Psoas muscle (tissue), 8 donors: ENCODE measurements around the gene GRID1. TPM values are rescaled to one million over a fixed set of nuclear protein-coding genes. Genes with fewer than 3 reads are reported as not detected.

Experiments used
- ATAC-seq, 4 donors: fragments of 200-7000 bp; cut with Tn5 transposase; one replicate each; pipeline ENCODE4 v1.9.1; 2020; ENCODE audit warnings: moderate library complexity in 3 of 4, mild to moderate bottlenecking in 2 of 4
- DNase-seq, 2 donors: peaks; one replicate each; pipeline ENCODE4 v3.0.0-alpha.2; 2020
- H3K27ac ChIP-seq: fragments of 200-600 bp; one replicate; pipeline ENCODE4 v1.8.0; 2022
- H3K27me3 ChIP-seq, 3 donors: fragments of 200-600 bp in 1 of 3; one replicate each; pipeline versions ENCODE4 v1.6.1 to v1.8.0; 2013 to 2022; ENCODE audit warnings: low read length in 2 of 3, mild to moderate bottlenecking in 2 of 3, moderate library complexity in 1 of 3; ENCODE audit not compliant: insufficient read depth in 3 of 3
- H3K36me3 ChIP-seq, 2 donors: fragments of 200-600 bp in 1 of 2; one replicate each; pipeline versions ENCODE4 v1.6.1 to v1.8.0; 2013 to 2022; ENCODE audit warnings: low read depth in 1 of 2, mild to moderate bottlenecking in 1 of 2, moderate library complexity in 1 of 2; ENCODE audit not compliant: insufficient read depth in 1 of 2
- H3K4me1 ChIP-seq: fragments of 200-600 bp; one replicate; pipeline ENCODE4 v1.8.0; 2022
- H3K4me3 ChIP-seq: fragments of 200-600 bp; one replicate; pipeline ENCODE4 v1.8.0; 2022; ENCODE audit warnings: mild to moderate bottlenecking
- H3K9me3 ChIP-seq: fragments of 200-600 bp; one replicate; pipeline ENCODE4 v1.8.0; 2022
- WGBS, 3 donors: extraction: QIAGEN DNeasy Blood & Tissue Kit; methylation state at CpG; one replicate each; pipeline versions ENCODE4 v1.1.6 to v1.1.7; 2013; 5-methylcytosine and 5-hydroxymethylcytosine counted together
- intact Hi-C, 2 donors: fragments of 100-400 bp; cut with DNase I; formaldehyde crosslinking; loops; one replicate each; pipeline versions ENCODE4 v1.11.0 to v1.14.2; 2022
- polyA plus RNA-seq, 3 donors: library from polyadenylated mRNA; stranded (reverse); fragments of 200-250 nt; gene quantifications; one replicate each; pipeline ENCODE4 v1.2.3, GENCODE V29; 2013
- total RNA-seq, 4 donors: library from RNA; stranded (reverse); fragmentation: NEBNext Ultra II Directional in 2 of 4; extraction: Animal tissue kit (Norgen Biotek cat#: 25700) in 2 of 4; gene quantifications; one replicate each; pipeline versions ENCODE4 v1.2.1 to v1.2.4, GENCODE V29; 2021 to 2023
- TF ChIP-seq, protein P1 (sequence below): fragments of 200-600 bp; IDR thresholded peaks from one replicate; pipeline ENCODE4 v1.8.0; 2022; ENCODE audit warnings: antibody characterized with exemption
- donor health status: healthy with polysubstance abuse.
- donor health status: DM: no; HTN: no; CAD: no; lungs with moderate emphysema.
- donor health status: Bipolar disorder and iron deficiency.
- donor health status: healthy.
- donor health status: DM: yes; HTN: yes; CAD: no.
- donor health status: DM: no; HTN: no; CAD: no.
- donor health status: DM: no; HTN: no; CAD: no.
- donor health status: DM: yes; HTN: yes; CAD: no.

Gene GRID1
- total and polyA plus RNA-seq, 7 donors = 0.17 to 0.56 (median 0.24) TPM

DNA sequence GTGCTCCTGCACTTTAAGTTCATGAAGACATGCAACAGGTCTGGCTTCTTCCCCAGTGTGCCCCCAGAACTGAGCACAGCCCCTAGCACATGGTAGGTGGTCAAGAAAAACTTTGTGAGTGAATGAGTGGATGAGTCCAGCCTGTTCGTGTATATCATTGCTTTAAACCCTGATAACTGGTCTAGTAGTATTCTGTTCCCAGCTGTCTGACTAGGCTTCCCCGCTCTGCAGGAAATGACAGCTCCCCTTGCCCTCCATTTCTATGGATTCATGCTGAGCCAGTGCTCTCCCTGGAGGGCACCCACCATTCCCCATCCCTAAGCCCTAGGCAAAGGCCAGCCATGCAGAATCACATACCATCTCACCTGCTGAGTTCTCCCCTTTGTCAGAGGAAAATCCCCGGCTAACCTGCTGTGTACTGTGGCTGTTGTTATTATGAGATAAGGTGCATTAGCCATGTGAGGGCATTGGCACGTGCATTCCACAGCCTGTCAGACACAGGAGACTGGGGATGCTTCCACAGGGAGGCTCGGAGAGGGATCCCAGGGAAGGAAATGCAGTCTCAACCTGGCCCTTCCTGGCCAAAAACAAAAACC, 698.9 kb downstream of the GRID1 start:
- Histone ChIP-seq H3K36me3 (no peaks in the 10 kb centered on the region), H3K9me3 (peaks cover 4% of the 10 kb centered on the region), H3K4me1 (no peaks in the 10 kb centered on the region), H3K27ac (no peak overlapping the region), H3K4me3 (no peak overlapping the region), H3K27me3 (peaks cover 0 to 4% (median 0%) of the 10 kb centered on the region in 3 donors)
- ATAC-seq = no peak
- no peak for DNase-seq
- TF ChIP-seq, protein P1, sequence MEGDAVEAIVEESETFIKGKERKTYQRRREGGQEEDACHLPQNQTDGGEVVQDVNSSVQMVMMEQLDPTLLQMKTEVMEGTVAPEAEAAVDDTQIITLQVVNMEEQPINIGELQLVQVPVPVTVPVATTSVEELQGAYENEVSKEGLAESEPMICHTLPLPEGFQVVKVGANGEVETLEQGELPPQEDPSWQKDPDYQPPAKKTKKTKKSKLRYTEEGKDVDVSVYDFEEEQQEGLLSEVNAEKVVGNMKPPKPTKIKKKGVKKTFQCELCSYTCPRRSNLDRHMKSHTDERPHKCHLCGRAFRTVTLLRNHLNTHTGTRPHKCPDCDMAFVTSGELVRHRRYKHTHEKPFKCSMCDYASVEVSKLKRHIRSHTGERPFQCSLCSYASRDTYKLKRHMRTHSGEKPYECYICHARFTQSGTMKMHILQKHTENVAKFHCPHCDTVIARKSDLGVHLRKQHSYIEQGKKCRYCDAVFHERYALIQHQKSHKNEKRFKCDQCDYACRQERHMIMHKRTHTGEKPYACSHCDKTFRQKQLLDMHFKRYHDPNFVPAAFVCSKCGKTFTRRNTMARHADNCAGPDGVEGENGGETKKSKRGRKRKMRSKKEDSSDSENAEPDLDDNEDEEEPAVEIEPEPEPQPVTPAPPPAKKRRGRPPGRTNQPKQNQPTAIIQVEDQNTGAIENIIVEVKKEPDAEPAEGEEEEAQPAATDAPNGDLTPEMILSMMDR = no peak
- intact Hi-C loops = no loop called here
- 50 to 53% (median 50%) methylated on average over 5 of the region's 5 CpGs for WGBS, 3 donors

DNA sequence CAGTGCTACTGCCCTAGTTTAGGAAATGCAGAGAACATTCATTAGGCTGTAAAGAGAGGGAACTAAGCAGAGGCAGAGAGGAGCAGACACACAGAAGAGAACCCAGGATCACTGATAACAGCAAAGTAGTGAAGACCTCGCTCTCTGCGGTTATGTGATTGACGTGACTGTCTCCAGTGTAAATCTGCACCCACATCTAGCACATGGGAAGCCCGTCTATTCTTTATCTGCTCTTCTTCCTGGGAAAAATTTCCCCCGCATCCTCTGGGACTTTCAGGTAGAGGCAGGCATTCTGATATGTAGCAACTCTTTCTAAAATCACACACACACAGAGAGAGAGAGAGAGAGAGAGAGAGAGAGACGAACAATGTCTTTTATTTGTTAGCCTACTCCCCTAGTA, 699.6 kb downstream of the GRID1 start:
- Histone ChIP-seq H3K9me3 (no peaks in the 10 kb centered on the region), H3K27ac (no peak overlapping the region), H3K4me1 (no peaks in the 10 kb centered on the region), H3K36me3 (no peaks in the 10 kb centered on the region), H3K27me3 (peaks cover 0 to 4% (median 0%) of the 10 kb centered on the region in 3 donors), H3K4me3 (no peak overlapping the region)
- DNase-seq (no peak), ATAC-seq (no peak)
- WGBS, 3 donors = 81 to 87% (median 83%) methylated on average over 6 of the region's 6 CpGs
- TF ChIP-seq, protein P1 = no peak
- intact Hi-C loops = no loop called here

DNA sequence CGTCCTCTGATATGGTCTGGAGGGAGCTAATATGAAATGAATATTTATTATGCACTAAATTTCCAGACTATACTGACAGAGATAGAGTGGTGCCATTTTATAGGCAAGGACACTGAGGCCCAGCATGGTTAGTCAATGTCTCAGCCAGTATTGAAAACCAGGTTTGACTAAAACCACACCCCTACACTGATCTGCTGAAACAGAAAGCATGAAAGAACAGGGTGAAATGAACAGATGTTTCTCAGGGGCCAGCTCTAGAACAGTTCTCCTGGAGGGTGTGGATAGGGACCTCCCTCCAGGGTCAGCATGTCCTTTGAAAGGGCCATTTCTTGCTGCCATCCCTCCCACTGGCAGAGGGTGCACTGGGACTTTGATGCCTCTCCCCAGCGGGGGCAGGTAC, 700.5 kb downstream of the GRID1 start:
- Histone ChIP-seq H3K4me1 (no peaks in the 10 kb centered on the region), H3K4me3 (no peak overlapping the region), H3K9me3 (no peaks in the 10 kb centered on the region), H3K27ac (no peak overlapping the region), H3K27me3 (peaks cover 0 to 4% (median 0%) of the 10 kb centered on the region in 3 donors), H3K36me3 (no peaks in the 10 kb centered on the region)
- TF ChIP-seq, protein P1 = no peak
- DNase-seq (no peak), ATAC-seq (no peak)
- 67 to 83% (median 79%) methylated on average over 2 of the region's 2 CpGs for WGBS, 3 donors
- intact Hi-C loops = no loop called here

DNA sequence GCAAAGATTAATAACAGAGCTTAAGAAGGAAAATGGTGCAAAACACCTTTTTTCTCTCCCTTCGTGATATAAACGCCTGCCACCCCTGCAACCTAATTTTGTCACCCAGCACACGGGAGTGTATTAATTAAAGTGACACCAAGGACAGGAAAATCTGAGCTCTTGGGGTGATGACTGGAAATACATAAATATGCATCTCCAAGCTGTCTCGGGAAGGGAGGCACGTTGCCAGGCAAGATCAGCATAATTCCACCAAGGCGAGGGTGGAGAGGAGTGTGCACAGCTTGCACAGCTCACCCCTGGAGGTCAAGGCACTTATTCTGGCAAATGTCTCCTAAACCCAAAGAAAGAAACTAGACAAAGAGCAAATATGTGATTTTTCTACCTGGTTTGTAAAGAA, 700.9 kb downstream of the GRID1 start:
- no peak for DNase-seq

More for the DNA sequence above, 700.9 kb downstream of the GRID1 start:
- no peak for ATAC-seq
- WGBS, 3 donors = 53 to 63% (median 53%) methylated on average over 6 of the region's 6 CpGs
- H3K27me3 ChIP-seq = peaks cover 0 to 4% (median 0%) of the 10 kb centered on the region in 3 donors
- H3K9me3 ChIP-seq = no peaks in the 10 kb centered on the region
- H3K4me1 ChIP-seq = no peaks in the 10 kb centered on the region
- no peaks in the 10 kb centered on the region for H3K36me3 ChIP-seq
- TF ChIP-seq, protein P1 = no peak
- no peak overlapping the region for H3K27ac ChIP-seq
- intact Hi-C loops = no loop called here
- no peak overlapping the region for H3K4me3 ChIP-seq
